GM04504 (cell line): ENCODE data around the gene LAMB4.

Experiments used
- DNase-seq: peaks from one replicate; pipeline ENCODE4 v3.0.0-alpha.2; 2012; ENCODE audit warnings: low read depth

LAMB4 gene

GRCh38 chr7:108079648-108080591, 50.2 kb downstream of the LAMB4 start:
- DNase-seq: peak; percentile 72

- no peak for DNase-seq
Measured at GRCh38 chr7:108079276-108079647, 50.9 kb downstream of the LAMB4 start.

GRCh38 chr7:108078691-108079090, 51.5 kb downstream of the LAMB4 start:
- DNase-seq: no peak

GRCh38 chr7:108078211-108078673, 51.9 kb downstream of the LAMB4 start:
- DNase-seq: no peak

GRCh38 chr7:108077709-108078108, 52.5 kb downstream of the LAMB4 start:
- DNase-seq: no peak

GRCh38 chr7:108076156-108076555, 54.0 kb downstream of the LAMB4 start:
- no peak for DNase-seq

GRCh38 chr7:108073305-108074070, 56.7 kb downstream of the LAMB4 start:
- no peak for DNase-seq

GRCh38 chr7:108072739-108073138, 57.4 kb downstream of the LAMB4 start:
- no peak for DNase-seq

GRCh38 chr7:108072116-108072515, 58.0 kb downstream of the LAMB4 start:
- DNase-seq: no peak

GRCh38 chr7:108071551-108071950, 58.6 kb downstream of the LAMB4 start:
- no peak for DNase-seq

GRCh38 chr7:108069646-108070045, 60.5 kb downstream of the LAMB4 start:
- DNase-seq: no peak

GRCh38 chr7:108067844-108068243, 62.3 kb downstream of the LAMB4 start:
- no peak for DNase-seq

GRCh38 chr7:108066486-108066885, 63.7 kb downstream of the LAMB4 start:
- DNase-seq: no peak

GRCh38 chr7:108063520-108063933, 66.6 kb downstream of the LAMB4 start:
- no peak for DNase-seq

- DNase-seq: no peak
Measured at GRCh38 chr7:108062250-108063014, 67.7 kb downstream of the LAMB4 start.

- no peak for DNase-seq
Measured at GRCh38 chr7:108059526-108059925, 70.6 kb downstream of the LAMB4 start.

GRCh38 chr7:108057951-108058481, 72.1 kb downstream of the LAMB4 start:
- DNase-seq: no peak

GRCh38 chr7:108055611-108056021, 74.5 kb downstream of the LAMB4 start:
- DNase-seq: no peak

GRCh38 chr7:108054537-108054936, 75.6 kb downstream of the LAMB4 start:
- DNase-seq: no peak

GRCh38 chr7:108053250-108053649, 76.9 kb downstream of the LAMB4 start:
- DNase-seq: no peak

GRCh38 chr7:108051454-108051853, 78.7 kb downstream of the LAMB4 start:
- no peak for DNase-seq

- DNase-seq: no peak
Measured at GRCh38 chr7:108049962-108050361, 80.2 kb downstream of the LAMB4 start.
